K562 (cell line): ENCODE data around the gene ZNF300. TPM values are rescaled to one million over a fixed set of nuclear protein-coding genes. Genes with fewer than 3 reads are reported as not detected.
A peak's percentile ranks its signal among the peaks of the same experiment; 100 is the strongest.

Source experiments
- ATAC-seq: fragments of 200-7000 bp; cut with Tn5 transposase; 3 replicates; pipeline ENCODE4 v1.9.1; 2020; ENCODE audit warnings: moderate library complexity
- BruUV-seq: library from RNA; stranded (reverse); fragments of 400-500 nt; replicated peaks from 2 replicates; lab custom pipeline; 2021; lab: Mats Ljungman, UMichigan
- CTCF ChIA-PET: fragments of 300-600 bp; formaldehyde crosslinking; extraction: SDS; loops from one replicate; lab custom pipeline; 2021; ENCODE audit warnings: low intra/inter-chr PET ratio; lab: Yijun Ruan, JAX
- POLR2A ChIA-PET: fragments of 300-600, 350-650 bp; sonication (Branson Sonifier 250); formaldehyde crosslinking; extraction: SDS; loops from one replicate; lab custom pipeline; 2021; ENCODE audit warnings: antibody characterized with exemption, inconsistent platforms; lab: Yijun Ruan, JAX
- DNase-seq, 4 experiments: peaks; one replicate each; pipeline versions ENCODE4 v3.0.0 to v3.0.0-alpha.2; 2011 to 2018; ENCODE audit warnings: low spot score in 3 of 4, mixed read lengths in 3 of 4; ENCODE audit errors: extremely low read depth in 1 of 4
- FAIRE-seq: peaks from 2 replicates; lab custom pipeline; 2011; peaks lifted over from hg19 to GRCh38; lab: Jason Lieb, UNC
- H2AFZ ChIP-seq: 2 replicates; pipeline ENCODE4 v1.6.0; 2011; ENCODE audit warnings: low read depth, low read length, control low read depth, inconsistent platforms
- H3K27ac ChIP-seq: fragments of 200-600 bp; 3 replicates; pipeline ENCODE4 v1.8.0; 2011; ENCODE audit warnings: low read depth, mild to moderate bottlenecking, control low read depth, inconsistent platforms, low read length, moderate library complexity, mixed read lengths; ENCODE audit errors: extremely low read depth
- H3K27me3 ChIP-seq, 2 experiments: fragments of 300-600 bp in 1 of 2; 2 replicates in 1 of 2; 3 replicates in 1 of 2; pipeline versions ENCODE4 v1.6.0 to v1.8.0; 2011; ENCODE audit warnings: inconsistent platforms in 2 of 2, low read length in 2 of 2, mild to moderate bottlenecking in 1 of 2, mixed read lengths in 1 of 2, moderate library complexity in 1 of 2; ENCODE audit not compliant: control insufficient read depth in 2 of 2, insufficient read depth in 2 of 2
- H3K36me3 ChIP-seq: fragments of 300-600 bp; 3 replicates; pipeline ENCODE4 v1.8.0; 2011; ENCODE audit warnings: mild to moderate bottlenecking, low read length, inconsistent platforms; ENCODE audit not compliant: control insufficient read depth, insufficient read depth
- H3K4me1 ChIP-seq, 2 experiments: fragments of 200-600 bp in 1 of 2; replicated peaks in 1 of 2; 2 replicates in 1 of 2; 3 replicates in 1 of 2; pipeline versions ENCODE4 v1.5.1 to v1.8.0; 2011; ENCODE audit warnings: inconsistent platforms in 2 of 2, low read length in 2 of 2, mild to moderate bottlenecking in 1 of 2, mixed read lengths in 1 of 2, moderate library complexity in 1 of 2; ENCODE audit not compliant: control insufficient read depth in 2 of 2, insufficient read depth in 2 of 2
- H3K4me2 ChIP-seq: 2 replicates; pipeline ENCODE4 v1.6.1; 2011; ENCODE audit warnings: low read length, control low read depth, inconsistent platforms, mixed read lengths; ENCODE audit not compliant: insufficient read depth
- H3K4me3 ChIP-seq: fragments of 200-600 bp; sonication (generic), shearing (Covaris generic); 2 replicates; pipeline ENCODE4 v1.5.1; 2016; ENCODE audit warnings: control low read depth, inconsistent platforms
- H3K79me2 ChIP-seq: fragments of 200-600 bp; 3 replicates; pipeline ENCODE4 v1.8.0; 2011; ENCODE audit warnings: low read length, inconsistent platforms; ENCODE audit not compliant: control insufficient read depth, insufficient read depth
- H3K9ac ChIP-seq, 2 experiments: 2 replicates each; pipeline versions ENCODE4 v1.6.0 to v1.6.1; 2011; ENCODE audit warnings: low read depth in 2 of 2, low read length in 2 of 2, control low read depth in 1 of 2, inconsistent platforms in 1 of 2, mild to moderate bottlenecking in 1 of 2, mixed read lengths in 1 of 2; ENCODE audit not compliant: insufficient read depth in 1 of 2
- H3K9me1 ChIP-seq: one replicate; pipeline ENCODE4 v1.6.0; 2011; ENCODE audit warnings: inconsistent platforms, mild to moderate bottlenecking, low read length, moderate library complexity; ENCODE audit not compliant: control insufficient read depth, insufficient read depth
- H3K9me3 ChIP-seq: replicated peaks from 2 replicates; pipeline ENCODE4 v1.5.1; 2011; ENCODE audit warnings: low read depth, low read length, inconsistent platforms; ENCODE audit not compliant: control insufficient read depth, insufficient read depth
- H4K20me1 ChIP-seq: replicated peaks from 2 replicates; pipeline ENCODE4 v1.6.1; 2011; ENCODE audit warnings: low read length, inconsistent platforms, mixed read lengths; ENCODE audit not compliant: control insufficient read depth, insufficient read depth
- ARID2 ChIP-seq: fragments of 450-650 bp; IDR thresholded peaks from 2 replicates; pipeline ENCODE4 v1.6.1; 2017; ENCODE audit warnings: antibody characterized with exemption, mild to moderate bottlenecking
- ELF1 ChIP-seq: fragments of 200-800 bp; sonication (Bioruptor generic); IDR thresholded peaks from 2 replicates; pipeline ENCODE4 v1.6.1; 2016; ENCODE audit warnings: missing genetic modification characterization, missing compliant biosample characterization
- ETS2 ChIP-seq: IDR thresholded peaks from 2 replicates; pipeline ENCODE4 v1.6.1; 2016; ENCODE audit warnings: borderline replicate concordance, missing genetic modification characterization, mild to moderate bottlenecking, moderate library complexity, missing compliant biosample characterization; ENCODE audit not compliant: poor library complexity, severe bottlenecking
- FOXP1 ChIP-seq: sonication (generic); formaldehyde crosslinking; IDR thresholded peaks from 2 replicates; pipeline ENCODE4 v1.8.0; 2022; ENCODE audit warnings: mild to moderate bottlenecking, missing genetic modification reagents
- PHF21A ChIP-seq: fragments of 450-650 bp; IDR thresholded peaks from 2 replicates; pipeline ENCODE4 v1.6.1; 2017; ENCODE audit warnings: low read depth, borderline replicate concordance
- WGBS: fragments of 100-300 bp; shearing (Covaris generic); methylation state at CpG from one replicate; pipeline ENCODE4 v1.1.6; 2016; ENCODE audit warnings: low coverage, mixed read lengths; ENCODE audit not compliant: insufficient coverage; ENCODE audit errors: missing lambda C conversion rate; 5-methylcytosine and 5-hydroxymethylcytosine counted together
- in situ Hi-C: fragments of 300-500 bp; cut with MboI; formaldehyde crosslinking; loops from 4 replicates; pipeline ENCODE4 v1.15.0; 2018; ENCODE audit warnings: inconsistent platforms, mixed read lengths
- intact Hi-C: fragments of 100-400 bp; cut with micrococcal nuclease; formaldehyde crosslinking; loops from 2 replicates; pipeline ENCODE4 v1.14.2; 2022
- polyA plus RNA-seq, 8 experiments: library from polyadenylated mRNA; depleted of rRNA in 4 of 8; stranded (reverse) in 5 of 8; unstranded in 3 of 8; fragments of >200 nt; fragmentation: Nextera tagmentation in 2 of 8; fragmentation: Illumina TruSeq in 1 of 8; extraction: Ambion mirVana in 2 of 8; extraction: Trizol in 1 of 8; gene quantifications; 2 replicates each; pipeline versions ENCODE4 v1.2.1 to v1.2.3, GENCODE V29; 2011 to 2014; ENCODE audit warnings: inconsistent platforms in 1 of 8, missing spikeins in 1 of 8
- total RNA-seq, 7 experiments: library from RNA; depleted of rRNA in 6 of 7; stranded (reverse); fragments of >200 nt in 6 of 7; fragmentation: Illumina TruSeq in 2 of 7; extraction: Trizol in 2 of 7; gene quantifications; 2 replicates each; pipeline versions ENCODE4 v1.2.1 to v1.2.3, GENCODE V29; 2011 to 2021; ENCODE audit warnings: low replicate concordance in 1 of 7
- TF ChIP-seq, protein P1 (sequence below): IDR thresholded peaks from 2 replicates; pipeline ENCODE4 v1.6.1; 2011; ENCODE audit not compliant: insufficient read length; ENCODE audit errors: extremely low read depth
- TF ChIP-seq, protein P2 (sequence below): sonication (generic); formaldehyde crosslinking; IDR thresholded peaks from 2 replicates; pipeline ENCODE4 v1.8.0; 2023; ENCODE audit warnings: mild to moderate bottlenecking, missing genetic modification reagents

Gene ZNF300
- total and polyA plus RNA-seq, 9 of the 15 experiments (the other 6 are each of a cell fraction or from before 2014, with no cell fraction given): 4.4 to 13.2 (median 11.1) TPM

DNA sequence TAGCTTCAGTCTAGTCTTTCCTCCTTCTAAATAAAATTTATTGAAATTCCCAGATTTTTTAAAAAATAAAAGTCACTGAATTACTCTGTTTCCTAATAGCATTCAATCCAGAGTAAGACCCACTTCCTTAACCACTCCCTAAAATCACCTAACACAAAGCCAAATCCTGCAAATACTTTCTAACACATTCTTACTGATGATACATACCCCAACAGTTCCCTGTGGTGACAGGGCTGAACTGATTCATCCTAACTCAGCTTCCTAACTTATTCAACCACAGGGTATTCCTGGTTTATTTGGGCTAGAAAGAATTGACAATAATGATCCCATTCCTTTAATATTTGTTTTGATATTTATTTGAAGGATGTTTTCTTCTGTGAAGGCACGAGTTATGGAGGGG is 40.7 kb upstream of the ZNF300 start:
- no peak overlapping the region for H3K27ac ChIP-seq
- 0% methylated on average over 1 of the region's 1 CpG for WGBS
- no peaks in the 10 kb centered on the region for H3K79me2 ChIP-seq
- intact Hi-C loops: no loop called here
- DNase-seq (no peak), FAIRE-seq (no peak), ATAC-seq (no peak)
- no peaks in the 10 kb centered on the region; a peak in 1 of 5 replicates for H3K4me1 ChIP-seq
- H3K4me2 ChIP-seq: peak overlapping the region; percentile 95; the same call in 1 of the 2 replicates
- ChIA-PET CTCF (no interaction called here), POLR2A (no interaction called here)
- H3K36me3 ChIP-seq: no peaks in the 10 kb centered on the region
- BruUV-seq: TSS peak; percentile 71
- peaks cover 13% of the 10 kb centered on the region for H3K9me3 ChIP-seq
- H3K9me1 ChIP-seq: no peaks in the 10 kb centered on the region
- in situ Hi-C loops: no loop called here
- H3K27me3 ChIP-seq: no peaks in the 10 kb centered on the region
- peak overlapping the region; percentile 44 for H3K4me3 ChIP-seq
- TF ChIP-seq ARID2: no peak
- no peak for TF ChIP-seq FOXP1 (CRISPR knock-in tag)
- no peak for TF ChIP-seq PHF21A
- TF ChIP-seq, protein P1, sequence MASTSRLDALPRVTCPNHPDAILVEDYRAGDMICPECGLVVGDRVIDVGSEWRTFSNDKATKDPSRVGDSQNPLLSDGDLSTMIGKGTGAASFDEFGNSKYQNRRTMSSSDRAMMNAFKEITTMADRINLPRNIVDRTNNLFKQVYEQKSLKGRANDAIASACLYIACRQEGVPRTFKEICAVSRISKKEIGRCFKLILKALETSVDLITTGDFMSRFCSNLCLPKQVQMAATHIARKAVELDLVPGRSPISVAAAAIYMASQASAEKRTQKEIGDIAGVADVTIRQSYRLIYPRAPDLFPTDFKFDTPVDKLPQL: no peak
- TF ChIP-seq, protein P2, sequence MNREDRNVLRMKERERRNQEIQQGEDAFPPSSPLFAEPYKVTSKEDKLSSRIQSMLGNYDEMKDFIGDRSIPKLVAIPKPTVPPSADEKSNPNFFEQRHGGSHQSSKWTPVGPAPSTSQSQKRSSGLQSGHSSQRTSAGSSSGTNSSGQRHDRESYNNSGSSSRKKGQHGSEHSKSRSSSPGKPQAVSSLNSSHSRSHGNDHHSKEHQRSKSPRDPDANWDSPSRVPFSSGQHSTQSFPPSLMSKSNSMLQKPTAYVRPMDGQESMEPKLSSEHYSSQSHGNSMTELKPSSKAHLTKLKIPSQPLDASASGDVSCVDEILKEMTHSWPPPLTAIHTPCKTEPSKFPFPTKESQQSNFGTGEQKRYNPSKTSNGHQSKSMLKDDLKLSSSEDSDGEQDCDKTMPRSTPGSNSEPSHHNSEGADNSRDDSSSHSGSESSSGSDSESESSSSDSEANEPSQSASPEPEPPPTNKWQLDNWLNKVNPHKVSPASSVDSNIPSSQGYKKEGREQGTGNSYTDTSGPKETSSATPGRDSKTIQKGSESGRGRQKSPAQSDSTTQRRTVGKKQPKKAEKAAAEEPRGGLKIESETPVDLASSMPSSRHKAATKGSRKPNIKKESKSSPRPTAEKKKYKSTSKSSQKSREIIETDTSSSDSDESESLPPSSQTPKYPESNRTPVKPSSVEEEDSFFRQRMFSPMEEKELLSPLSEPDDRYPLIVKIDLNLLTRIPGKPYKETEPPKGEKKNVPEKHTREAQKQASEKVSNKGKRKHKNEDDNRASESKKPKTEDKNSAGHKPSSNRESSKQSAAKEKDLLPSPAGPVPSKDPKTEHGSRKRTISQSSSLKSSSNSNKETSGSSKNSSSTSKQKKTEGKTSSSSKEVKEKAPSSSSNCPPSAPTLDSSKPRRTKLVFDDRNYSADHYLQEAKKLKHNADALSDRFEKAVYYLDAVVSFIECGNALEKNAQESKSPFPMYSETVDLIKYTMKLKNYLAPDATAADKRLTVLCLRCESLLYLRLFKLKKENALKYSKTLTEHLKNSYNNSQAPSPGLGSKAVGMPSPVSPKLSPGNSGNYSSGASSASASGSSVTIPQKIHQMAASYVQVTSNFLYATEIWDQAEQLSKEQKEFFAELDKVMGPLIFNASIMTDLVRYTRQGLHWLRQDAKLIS (CRISPR knock-in tag): no peak
- no peak for TF ChIP-seq ETS2 (tag)
- TF ChIP-seq ELF1: no peak
- no peak overlapping the region for H3K9ac ChIP-seq
- H4K20me1 ChIP-seq: no peaks in the 10 kb centered on the region
- peak overlapping the region; percentile 99 for H2AFZ ChIP-seq
